Esophagus squamous epithelium (tissue), 4 donors: Measurements from ENCODE around the gene CRYL1.

Source experiments
- POLR2A ChIP-seq, 4 donors: fragments of 450-650 bp; IDR thresholded peaks; one replicate each; pipeline ENCODE4 v1.6.1; 2017; ENCODE audit warnings: antibody characterized with exemption in 4 of 4, mild to moderate bottlenecking in 4 of 4, moderate library complexity in 3 of 4
- TF ChIP-seq, protein P1 (sequence below), 6 experiments: fragments of 450-650 bp in 4 of 6; fragments of 200-600 bp in 2 of 6; sonication (generic) in 2 of 6; IDR thresholded peaks; one replicate each; pipeline ENCODE4 v1.5.1; 2016 to 2019; ENCODE audit warnings: antibody characterized with exemption in 6 of 6, mild to moderate bottlenecking in 4 of 6, moderate library complexity in 4 of 6

DNA sequence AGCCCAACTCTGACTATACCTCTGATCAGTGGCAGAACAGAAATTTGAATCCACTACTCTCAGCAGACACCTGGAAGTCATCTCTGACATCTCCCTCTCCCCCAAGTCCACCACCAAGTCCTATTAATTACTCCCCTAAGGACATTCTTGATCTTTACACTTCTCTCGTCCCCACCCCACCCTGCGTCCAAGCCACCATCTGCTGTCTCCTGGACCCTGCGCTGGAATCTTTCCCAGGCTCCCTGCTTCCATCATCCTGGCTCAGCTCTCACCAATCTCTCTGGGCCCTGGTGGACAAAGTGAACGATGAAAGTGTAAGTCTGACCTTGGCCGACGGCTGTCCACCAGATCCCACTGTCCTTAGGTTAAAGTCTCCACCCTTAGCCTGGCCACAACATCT lies 147.9 kb downstream of the CRYL1 start:
- TF ChIP-seq, protein P1, sequence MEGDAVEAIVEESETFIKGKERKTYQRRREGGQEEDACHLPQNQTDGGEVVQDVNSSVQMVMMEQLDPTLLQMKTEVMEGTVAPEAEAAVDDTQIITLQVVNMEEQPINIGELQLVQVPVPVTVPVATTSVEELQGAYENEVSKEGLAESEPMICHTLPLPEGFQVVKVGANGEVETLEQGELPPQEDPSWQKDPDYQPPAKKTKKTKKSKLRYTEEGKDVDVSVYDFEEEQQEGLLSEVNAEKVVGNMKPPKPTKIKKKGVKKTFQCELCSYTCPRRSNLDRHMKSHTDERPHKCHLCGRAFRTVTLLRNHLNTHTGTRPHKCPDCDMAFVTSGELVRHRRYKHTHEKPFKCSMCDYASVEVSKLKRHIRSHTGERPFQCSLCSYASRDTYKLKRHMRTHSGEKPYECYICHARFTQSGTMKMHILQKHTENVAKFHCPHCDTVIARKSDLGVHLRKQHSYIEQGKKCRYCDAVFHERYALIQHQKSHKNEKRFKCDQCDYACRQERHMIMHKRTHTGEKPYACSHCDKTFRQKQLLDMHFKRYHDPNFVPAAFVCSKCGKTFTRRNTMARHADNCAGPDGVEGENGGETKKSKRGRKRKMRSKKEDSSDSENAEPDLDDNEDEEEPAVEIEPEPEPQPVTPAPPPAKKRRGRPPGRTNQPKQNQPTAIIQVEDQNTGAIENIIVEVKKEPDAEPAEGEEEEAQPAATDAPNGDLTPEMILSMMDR (IDR thresholded peaks at IDR 0.05): no peak
- no peak for TF ChIP-seq POLR2A (IDR thresholded peaks at IDR 0.05)
